IPS-18a (cell line): Measurements from ENCODE around the gene PLTP.
"Not testable (repeated sequence)": the region's sequence is repeated elsewhere in the genome, so short reads cannot be mapped to it uniquely, and the experiment has no call there.

Experiments used
- H3K27ac ChIP-seq: one replicate; pipeline ENCODE4 v1.5.1; 2013; ENCODE audit warnings: low read length
- H3K27me3 ChIP-seq: one replicate; pipeline ENCODE4 v1.6.1; 2013; ENCODE audit warnings: mild to moderate bottlenecking, low read length; ENCODE audit not compliant: control insufficient read depth, insufficient read depth
- H3K36me3 ChIP-seq: one replicate; pipeline ENCODE4 v1.6.1; 2013; ENCODE audit warnings: low read depth, low read length; ENCODE audit not compliant: control insufficient read depth
- H3K4me1 ChIP-seq: one replicate; pipeline ENCODE4 v1.6.1; 2013; ENCODE audit warnings: low read depth, low read length; ENCODE audit not compliant: control insufficient read depth
- H3K4me3 ChIP-seq: one replicate; pipeline ENCODE4 v1.5.1; 2013; ENCODE audit warnings: low read length
- H3K9ac ChIP-seq: one replicate; pipeline ENCODE4 v1.6.1; 2013; ENCODE audit warnings: mild to moderate bottlenecking, low read length, moderate library complexity
- H3K9me3 ChIP-seq: one replicate; pipeline ENCODE4 v1.6.1; 2013; ENCODE audit warnings: low read depth, low read length; ENCODE audit not compliant: control insufficient read depth

Gene PLTP

GRCh38 chr20:45911486-45912343 lies at the start of gene PLTP:
TSS of gene PLTP (minus strand) at chr20:45912155. CDS start at chr20:45911452, 703 bp downstream.
- Histone ChIP-seq H3K27ac (peak within 1 kb of the TSS; percentile 22), H3K4me3 (peak within 1 kb of the TSS; percentile 66)

GRCh38 chr20:45959956-45960630 lies 48.1 kb upstream of the PLTP start:
- Histone ChIP-seq H3K4me1 (no peaks in the 10 kb centered on the region), H3K27ac (no peak overlapping the region), H3K4me3 (no peak overlapping the region), H3K9me3 (no peaks in the 10 kb centered on the region), H3K27me3 (no peaks in the 10 kb centered on the region), H3K9ac (no peak overlapping the region), H3K36me3 (peaks cover 26% of the 10 kb centered on the region)

More at GRCh38 chr20:45911486-45912343, at the start of gene PLTP:
- Histone ChIP-seq H3K9ac (peak within 1 kb of the TSS; percentile 64), H3K27me3 (no peaks in the 10 kb centered on the region), H3K9me3 (no peaks in the 10 kb centered on the region), H3K36me3 (peaks cover 15% of the 10 kb centered on the region), H3K4me1 (peaks cover 3% of the 10 kb centered on the region)

DNA sequence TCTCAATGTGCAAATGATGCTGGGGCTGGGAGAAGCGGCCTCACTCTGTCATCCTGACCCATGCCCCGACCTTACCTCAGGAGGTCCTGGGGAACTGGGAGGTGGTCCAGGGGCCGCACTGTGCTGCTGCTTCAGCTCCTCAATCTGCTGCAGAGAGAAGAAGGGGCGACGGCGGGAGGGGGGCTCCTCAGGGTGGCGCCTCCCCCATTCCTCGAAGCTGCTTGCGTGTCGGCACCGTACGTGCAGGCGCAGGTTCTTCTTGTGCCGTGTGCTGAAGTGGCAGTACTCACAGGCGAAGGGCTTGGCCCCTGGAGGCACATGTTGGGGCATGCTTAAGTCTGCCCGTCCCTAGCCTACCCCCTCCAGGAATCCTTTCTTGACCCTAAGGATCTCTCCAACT lies 47.2 kb upstream of the PLTP start:
- no peaks in the 10 kb centered on the region for H3K27me3 ChIP-seq
- H3K4me1 ChIP-seq: no peaks in the 10 kb centered on the region
- H3K4me3 ChIP-seq: no peak overlapping the region
- H3K9ac ChIP-seq: no peak overlapping the region
- H3K9me3 ChIP-seq: no peaks in the 10 kb centered on the region
- no peak overlapping the region for H3K27ac ChIP-seq
- peaks cover 26% of the 10 kb centered on the region for H3K36me3 ChIP-seq

GRCh38 chr20:45958593-45958992 lies 46.6 kb upstream of the PLTP start:
- H3K9ac ChIP-seq: no peak overlapping the region
- no peaks in the 10 kb centered on the region for H3K4me1 ChIP-seq
- H3K27me3 ChIP-seq: no peaks in the 10 kb centered on the region
- H3K9me3 ChIP-seq: no peaks in the 10 kb centered on the region
- peaks cover 26% of the 10 kb centered on the region for H3K36me3 ChIP-seq
- no peak overlapping the region for H3K27ac ChIP-seq
- H3K4me3 ChIP-seq: no peak overlapping the region

DNA sequence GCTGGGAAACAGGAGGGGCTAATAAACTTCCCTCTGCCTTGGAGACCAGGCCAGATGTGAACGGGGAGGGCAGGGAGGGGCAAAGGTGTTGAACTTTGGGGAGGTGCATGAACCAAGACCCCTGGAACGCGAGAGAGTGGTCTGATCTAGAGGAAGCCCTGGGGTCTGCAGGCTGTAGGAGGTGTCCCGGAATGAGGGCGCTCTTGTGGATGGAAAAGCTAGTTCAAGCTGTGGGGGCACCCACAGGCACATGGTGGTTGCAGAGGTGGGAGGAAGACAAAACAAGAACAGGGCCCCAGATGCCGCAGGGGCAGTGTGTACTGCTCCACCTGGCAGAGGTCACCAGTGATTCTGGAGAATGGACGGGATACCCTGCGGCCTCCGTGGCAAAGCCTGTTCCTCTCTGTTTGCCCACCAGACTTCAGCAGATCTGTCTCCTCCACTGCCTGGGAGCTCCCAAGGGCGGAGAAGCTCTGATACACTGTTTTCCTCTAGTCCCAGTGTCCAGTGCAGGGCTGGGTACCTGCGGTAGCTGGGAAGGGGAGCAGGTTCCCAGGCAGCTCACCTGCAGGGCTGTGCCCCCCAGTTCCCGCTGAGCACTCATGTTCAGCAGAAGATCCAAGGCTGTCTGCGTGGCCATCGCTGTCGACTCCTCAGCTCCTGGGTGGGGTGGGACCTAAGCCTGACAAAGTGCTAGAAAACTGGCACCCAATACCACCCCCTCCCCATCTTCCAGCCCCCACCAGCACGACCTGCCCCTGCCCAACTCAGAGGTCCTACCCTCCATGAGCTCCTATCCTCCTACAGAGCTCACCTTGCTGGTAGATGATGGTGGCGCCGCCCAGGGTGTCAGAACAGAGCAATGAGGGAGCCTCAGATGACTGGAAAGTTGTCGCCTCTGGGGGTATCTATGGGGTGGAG lies 45.3 kb upstream of the PLTP start:
- no peaks in the 10 kb centered on the region for H3K4me1 ChIP-seq
- H3K4me3 ChIP-seq: no peak overlapping the region
- H3K9ac ChIP-seq: no peak overlapping the region
- no peaks in the 10 kb centered on the region for H3K27me3 ChIP-seq
- peaks cover 22% of the 10 kb centered on the region for H3K36me3 ChIP-seq
- H3K9me3 ChIP-seq: no peaks in the 10 kb centered on the region
- no peak overlapping the region for H3K27ac ChIP-seq

GRCh38 chr20:45956326-45956725 lies 44.4 kb upstream of the PLTP start:
- H3K9ac ChIP-seq, H3K4me1 ChIP-seq, H3K9me3 ChIP-seq, H3K27ac ChIP-seq, H3K27me3 ChIP-seq, H3K4me3 ChIP-seq: not testable (repeated sequence)
- H3K36me3 ChIP-seq: peaks cover 25% of the 10 kb centered on the region

DNA sequence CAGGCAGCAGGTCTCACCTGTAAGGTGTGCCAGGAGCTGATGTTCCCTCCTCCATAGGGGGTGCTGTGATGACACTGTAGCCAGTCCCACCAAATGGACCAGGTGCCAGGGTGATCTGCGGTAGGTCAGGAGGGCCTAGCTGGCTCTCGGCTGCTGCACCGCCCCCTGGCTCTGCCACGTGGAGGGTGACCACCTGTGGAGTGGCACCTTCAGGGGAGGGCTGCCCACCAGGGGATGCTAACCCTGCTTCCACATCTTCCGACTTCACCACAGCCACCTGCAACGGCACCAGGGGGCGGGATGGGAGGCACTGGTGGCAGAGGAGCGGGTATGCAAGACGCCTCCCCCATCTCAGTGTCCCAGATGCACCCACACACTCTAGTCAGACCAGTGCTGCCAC lies 41.7 kb upstream of the PLTP start:
- Histone ChIP-seq H3K27ac (no peak overlapping the region), H3K36me3 (peaks cover 13% of the 10 kb centered on the region), H3K27me3 (no peaks in the 10 kb centered on the region), H3K4me3 (no peak overlapping the region), H3K4me1 (no peaks in the 10 kb centered on the region), H3K9ac (no peak overlapping the region), H3K9me3 (no peaks in the 10 kb centered on the region)

GRCh38 chr20:45952861-45953260 lies 40.9 kb upstream of the PLTP start:
- Histone ChIP-seq H3K4me3 (no peak overlapping the region), H3K36me3 (peaks cover 8% of the 10 kb centered on the region), H3K27me3 (no peaks in the 10 kb centered on the region), H3K4me1 (no peaks in the 10 kb centered on the region), H3K9me3 (no peaks in the 10 kb centered on the region), H3K9ac (no peak overlapping the region), H3K27ac (no peak overlapping the region)

DNA sequence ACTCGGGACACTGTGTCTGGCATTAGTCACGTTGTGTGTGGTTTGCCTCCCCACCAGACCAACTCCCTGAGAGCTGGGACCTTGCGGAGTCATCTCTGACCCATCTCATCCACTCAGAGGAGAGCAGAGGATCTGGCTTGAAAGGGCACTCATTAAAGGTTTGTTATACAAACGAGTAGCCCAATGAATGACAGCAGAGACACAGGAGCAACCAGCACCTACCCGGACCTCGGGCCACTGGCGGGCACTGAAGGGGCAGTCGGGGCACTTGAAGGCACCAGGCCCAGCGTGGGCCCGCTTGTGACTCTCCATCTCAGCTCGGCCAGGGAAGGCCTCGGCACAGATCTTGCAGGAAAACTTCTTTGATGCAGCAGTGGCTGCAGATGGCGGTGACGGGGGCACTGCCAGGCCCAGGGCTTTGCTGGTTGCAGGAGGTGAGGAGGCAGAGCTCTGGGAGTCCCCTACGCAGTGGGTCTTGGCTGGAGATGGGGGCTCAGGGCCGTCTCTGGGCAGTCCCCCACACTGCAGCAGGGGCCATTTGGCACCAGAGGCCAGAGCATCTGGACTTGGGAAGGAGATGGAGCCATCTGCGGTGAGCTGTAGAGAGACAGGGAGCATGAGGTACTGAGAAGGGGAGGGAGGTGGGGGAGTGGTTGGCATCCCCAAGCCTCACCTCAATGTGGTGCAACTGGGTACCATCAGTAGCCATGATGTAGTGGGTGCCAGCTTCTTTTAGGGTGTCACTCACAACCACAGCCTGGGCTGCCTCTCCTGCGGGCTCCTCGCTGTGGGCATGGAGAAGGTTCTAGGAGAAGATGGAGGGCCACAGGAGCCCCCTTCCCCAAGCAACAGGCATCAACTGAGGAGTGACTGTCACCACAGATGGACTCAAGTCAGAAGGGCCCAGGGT lies 40.2 kb upstream of the PLTP start:
- Histone ChIP-seq H3K36me3 (peaks cover 12% of the 10 kb centered on the region), H3K9ac (no peak overlapping the region), H3K4me1 (no peaks in the 10 kb centered on the region), H3K9me3 (no peaks in the 10 kb centered on the region), H3K27ac (no peak overlapping the region), H3K4me3 (no peak overlapping the region), H3K27me3 (no peaks in the 10 kb centered on the region)

DNA sequence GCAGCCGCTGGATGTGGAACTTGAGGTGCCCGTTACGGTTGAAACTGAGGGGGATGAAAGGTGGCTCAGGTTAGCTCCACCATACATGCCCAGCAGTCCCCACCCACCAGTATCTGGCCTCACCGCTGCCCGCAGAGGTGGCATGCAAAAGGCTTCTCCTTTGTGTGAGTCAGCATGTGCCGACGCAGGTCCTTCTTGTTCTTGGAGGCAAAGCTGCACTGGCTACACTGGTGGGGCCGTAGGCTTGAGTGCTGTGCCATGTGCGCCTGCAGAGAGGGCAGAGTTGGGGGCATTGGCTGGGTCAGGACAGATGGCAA lies 38.3 kb upstream of the PLTP start:
- H3K4me3 ChIP-seq: no peak overlapping the region
- H3K9me3 ChIP-seq: no peaks in the 10 kb centered on the region
- no peaks in the 10 kb centered on the region for H3K4me1 ChIP-seq
- peaks cover 31% of the 10 kb centered on the region for H3K36me3 ChIP-seq
- H3K9ac ChIP-seq: no peak overlapping the region
- H3K27me3 ChIP-seq: no peaks in the 10 kb centered on the region
- no peak overlapping the region for H3K27ac ChIP-seq
